HepG2 (cell line): ENCODE data around the gene DCT. TPM values are rescaled to one million over a fixed set of nuclear protein-coding genes. Genes with fewer than 3 reads are reported as not detected.

Source experiments
- ATAC-seq: fragments of 200-7000 bp; cut with Tn5 transposase; 3 replicates; pipeline ENCODE4 v1.9.1; 2020; ENCODE audit warnings: mild to moderate bottlenecking, moderate library complexity
- BruUV-seq: library from RNA; stranded (reverse); fragments of 400-500 nt; replicated peaks from 2 replicates; lab custom pipeline; 2021; lab: Mats Ljungman, UMichigan
- CTCF ChIA-PET: fragments of 300-600 bp; formaldehyde crosslinking; extraction: SDS; loops from one replicate; lab custom pipeline; 2021; ENCODE audit warnings: low total read pairs, inconsistent platforms, low intra/inter-chr PET ratio; lab: Yijun Ruan, JAX
- POLR2A ChIA-PET: fragments of 350-600 bp; sonication (Branson Sonifier 250); formaldehyde crosslinking; loops from one replicate; lab custom pipeline; 2020; ENCODE audit warnings: antibody characterized with exemption, inconsistent platforms; lab: Yijun Ruan, JAX
- DNase-seq: peaks from one replicate; pipeline ENCODE4 v3.0.0-alpha.2; 2015; ENCODE audit warnings: low spot score
- FAIRE-seq: peaks from 3 replicates; lab custom pipeline; 2011; peaks lifted over from hg19 to GRCh38; lab: Jason Lieb, UNC
- H2AFZ ChIP-seq: one replicate; pipeline ENCODE4 v1.6.1; 2011; ENCODE audit warnings: low read length, inconsistent platforms
- H3K27ac ChIP-seq: fragments of 300-600 bp; 3 replicates; pipeline ENCODE4 v1.8.0; 2011; ENCODE audit warnings: mixed run types, mild to moderate bottlenecking, mixed read lengths, low read length, inconsistent platforms; ENCODE audit not compliant: insufficient read depth; ENCODE audit errors: extremely low read length
- H3K27me3 ChIP-seq, 2 experiments: fragments of 200-600 bp in 1 of 2; 2 replicates in 1 of 2; 3 replicates in 1 of 2; pipeline versions ENCODE4 v1.6.0 to v1.8.0; 2011; ENCODE audit warnings: low read length in 2 of 2, mild to moderate bottlenecking in 2 of 2, moderate library complexity in 2 of 2, inconsistent platforms in 1 of 2; ENCODE audit not compliant: insufficient read depth in 2 of 2, control insufficient read depth in 1 of 2
- H3K36me3 ChIP-seq, 2 experiments: fragments of 200-600 bp in 1 of 2; replicated peaks in 1 of 2; 2 replicates in 1 of 2; 3 replicates in 1 of 2; pipeline versions ENCODE4 v1.5.1 to v1.8.0; 2011; ENCODE audit warnings: low read length in 2 of 2, inconsistent platforms in 1 of 2; ENCODE audit not compliant: insufficient read depth in 2 of 2, control insufficient read depth in 1 of 2
- H3K4me1 ChIP-seq: 2 replicates; pipeline ENCODE4 v1.5.1; 2012; ENCODE audit warnings: low read length, inconsistent platforms; ENCODE audit not compliant: insufficient read depth
- H3K4me2 ChIP-seq: 2 replicates; pipeline ENCODE4 v1.6.0; 2011; ENCODE audit warnings: low read depth, low read length, inconsistent platforms
- H3K4me3 ChIP-seq, 3 experiments: fragments of 200-600 bp in 1 of 3; sonication (generic), shearing (Covaris generic) in 1 of 3; replicated peaks in 1 of 3; 2 replicates each; pipeline ENCODE4 v1.5.1; 2011 to 2016; ENCODE audit warnings: low read length in 3 of 3, inconsistent platforms in 2 of 3, low read depth in 2 of 3, mild to moderate bottlenecking in 2 of 3, control low read depth in 1 of 3, mixed read lengths in 1 of 3; ENCODE audit not compliant: insufficient read depth in 1 of 3
- H3K79me2 ChIP-seq: one replicate; pipeline ENCODE4 v1.6.1; 2011; ENCODE audit warnings: low read length, inconsistent platforms; ENCODE audit not compliant: insufficient read depth
- H3K9ac ChIP-seq: 2 replicates; pipeline ENCODE4 v1.6.0; 2011; ENCODE audit warnings: mild to moderate bottlenecking, low read depth, low read length, inconsistent platforms; ENCODE audit not compliant: insufficient read depth
- H3K9me3 ChIP-seq: 2 replicates; pipeline ENCODE4 v1.5.1; 2012; ENCODE audit warnings: mild to moderate bottlenecking, low read length
- H4K20me1 ChIP-seq: 2 replicates; pipeline ENCODE4 v1.6.0; 2011; ENCODE audit warnings: inconsistent platforms, mild to moderate bottlenecking, low read length, moderate library complexity; ENCODE audit not compliant: insufficient read depth
- GATAD1 ChIP-seq: IDR thresholded peaks from 2 replicates; pipeline ENCODE4 v1.6.1; 2016; ENCODE audit warnings: missing genetic modification reagents, missing compliant biosample characterization
- STAT5B ChIP-seq: sonication (generic); formaldehyde crosslinking; IDR thresholded peaks from 2 replicates; pipeline ENCODE4 v1.4.0; 2020; ENCODE audit warnings: missing genetic modification reagents
- U2AF2 ChIP-seq: fragments of 200-400 bp; formaldehyde crosslinking; IDR thresholded peaks from 2 replicates; pipeline ENCODE4 v1.6.1; 2017; ENCODE audit warnings: low read depth, mild to moderate bottlenecking, low read length
- ZNF430 ChIP-seq: sonication (generic); formaldehyde crosslinking; IDR thresholded peaks from 2 replicates; pipeline ENCODE4 v1.9.0; 2021; ENCODE audit warnings: mild to moderate bottlenecking, missing genetic modification reagents
- ZNF460 ChIP-seq: sonication (generic); formaldehyde crosslinking; IDR thresholded peaks from 2 replicates; pipeline ENCODE4 v1.5.1; 2020; ENCODE audit warnings: missing genetic modification reagents, mild to moderate bottlenecking, borderline replicate concordance
- WGBS: methylation state at CpG from one replicate; pipeline ENCODE4 v1.1.6; 2017; ENCODE audit warnings: low lambda C conversion rate; 5-methylcytosine and 5-hydroxymethylcytosine counted together
- in situ Hi-C: cut with HindIII; loops from 2 replicates; pipeline ENCODE4 v1.10.0; 2017; ENCODE audit warnings: low pct_unique_long_range_greater_than_20kb; ENCODE audit not compliant: extremely low pct_ligation_motif_present
- intact Hi-C: fragments of 100-400 bp; cut with micrococcal nuclease; formaldehyde crosslinking; loops from one replicate; pipeline ENCODE4 v1.10.0; 2022; ENCODE audit not compliant: unreplicated experiment
- polyA plus RNA-seq, 8 experiments: library from polyadenylated mRNA; depleted of rRNA in 3 of 8; stranded (reverse) in 7 of 8; unstranded in 1 of 8; fragments of >200 nt; fragmentation: Illumina TruSeq in 4 of 8; extraction: Trizol in 4 of 8; gene quantifications; 2 replicates each; pipeline versions ENCODE4 v1.2.1 to v1.2.3, GENCODE V29; 2011 to 2016; ENCODE audit warnings: low read depth in 4 of 8, missing spikeins in 1 of 8, mixed read lengths in 1 of 8; ENCODE audit not compliant: insufficient read depth in 1 of 8
- total RNA-seq, 5 experiments: library from RNA; depleted of rRNA; stranded (reverse); fragments of >200 nt; fragmentation: Illumina TruSeq; extraction: Trizol; gene quantifications; 2 replicates each; pipeline ENCODE4 v1.2.3, GENCODE V29; 2016; ENCODE audit warnings: low read depth in 1 of 5
- TF ChIP-seq, protein P1 (sequence below), 2 experiments: sonication (generic) in 1 of 2; formaldehyde crosslinking in 1 of 2; IDR thresholded peaks; 2 replicates each; pipeline versions ENCODE4 v1.6.1 to v1.9.0; 2014 to 2022; ENCODE audit warnings: antibody characterized with exemption in 1 of 2, borderline replicate concordance in 1 of 2, inconsistent platforms in 1 of 2, low read depth in 1 of 2, missing genetic modification reagents in 1 of 2
- TF ChIP-seq, protein P2 (sequence below): sonication (generic); formaldehyde crosslinking; IDR thresholded peaks from 2 replicates; pipeline ENCODE4 v1.5.0; 2020; ENCODE audit warnings: missing genetic modification reagents
- TF ChIP-seq, protein P3 (sequence below), 2 experiments: fragments of 450-650 bp in 1 of 2; sonication (generic) in 1 of 2; formaldehyde crosslinking; IDR thresholded peaks; 2 replicates each; pipeline versions ENCODE4 v1.5.0 to v1.8.0; 2020 to 2022; ENCODE audit warnings: mild to moderate bottlenecking in 1 of 2, missing genetic modification reagents in 1 of 2

DCT gene
- total and polyA plus RNA-seq, 2 of the 13 experiments (the other 11 are each of a cell fraction or from before 2014, with no cell fraction given), result not detected

DNA sequence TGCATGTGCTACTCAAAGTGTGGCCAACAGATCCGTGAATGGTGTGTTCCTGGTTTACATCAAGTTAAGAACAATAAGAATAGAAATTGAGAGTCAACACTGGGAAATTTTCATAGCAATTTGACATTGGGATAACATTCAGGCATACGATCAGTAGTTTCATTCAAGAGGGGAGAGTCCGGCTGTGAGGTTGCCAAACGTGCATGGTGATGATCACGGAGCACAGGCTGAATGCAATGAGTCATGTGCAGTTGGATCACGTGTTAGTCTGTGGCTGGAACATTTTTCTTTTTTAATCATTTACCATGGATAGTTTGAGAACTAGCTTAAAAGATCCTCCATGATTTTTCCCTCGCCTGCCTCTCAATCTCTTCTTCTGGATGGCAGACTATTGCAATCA is 2.5 kb upstream of the DCT start (continued):
- TF ChIP-seq ZNF460 (CRISPR knock-in tag) (no peak), STAT5B (CRISPR knock-in tag) (no peak)
- TF ChIP-seq, all 625 proteins: peak for 4

DNA sequence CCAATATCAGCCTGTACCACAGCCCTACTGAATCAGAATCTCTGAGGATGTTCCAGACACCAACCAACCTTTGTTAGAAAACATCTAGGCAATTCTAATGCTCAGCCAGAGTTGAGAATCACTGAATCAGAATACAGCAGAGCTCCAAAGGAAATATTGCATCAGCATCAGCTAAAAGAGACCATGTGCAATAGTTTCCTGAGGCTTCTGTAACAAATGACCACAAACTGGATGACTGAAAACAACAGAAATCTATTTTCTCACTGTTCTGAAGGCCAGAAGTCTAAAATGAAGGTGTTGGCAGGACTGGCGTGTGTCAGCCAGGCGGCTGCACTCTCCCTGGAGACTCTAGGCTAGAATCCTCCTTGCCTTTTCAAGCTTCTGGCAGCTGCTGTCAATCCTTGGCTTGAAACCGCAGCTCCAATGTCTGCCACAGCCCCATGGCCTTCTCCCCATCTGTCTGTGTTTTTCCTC is 1.2 kb upstream of the DCT start:
- WGBS, result 18% methylated on average over 3 of the region's 3 CpGs
- FAIRE-seq, result no peak
- DNase-seq, result no peak
- H3K9me3 ChIP-seq, result no peaks in the 10 kb centered on the region
- no peaks in the 10 kb centered on the region for H3K79me2 ChIP-seq
- no peaks in the 10 kb centered on the region for H4K20me1 ChIP-seq
- CTCF ChIA-PET, result no interaction called here
- in situ Hi-C loops (no loop called here), intact Hi-C loops (no loop called here)
- peaks cover 0 to 10% of the 10 kb centered on the region in 2 experiments; a peak in 2 of 5 replicates for H3K27me3 ChIP-seq
- POLR2A ChIA-PET, result no interaction called here
- no peak overlapping the region for H3K27ac ChIP-seq
- ATAC-seq, result no peak
- no TSS peak for BruUV-seq
- no peak overlapping the region for H3K4me2 ChIP-seq
- no peaks in the 10 kb centered on the region for H3K36me3 ChIP-seq
- no peak for TF ChIP-seq U2AF2
- TF ChIP-seq, protein P1, sequence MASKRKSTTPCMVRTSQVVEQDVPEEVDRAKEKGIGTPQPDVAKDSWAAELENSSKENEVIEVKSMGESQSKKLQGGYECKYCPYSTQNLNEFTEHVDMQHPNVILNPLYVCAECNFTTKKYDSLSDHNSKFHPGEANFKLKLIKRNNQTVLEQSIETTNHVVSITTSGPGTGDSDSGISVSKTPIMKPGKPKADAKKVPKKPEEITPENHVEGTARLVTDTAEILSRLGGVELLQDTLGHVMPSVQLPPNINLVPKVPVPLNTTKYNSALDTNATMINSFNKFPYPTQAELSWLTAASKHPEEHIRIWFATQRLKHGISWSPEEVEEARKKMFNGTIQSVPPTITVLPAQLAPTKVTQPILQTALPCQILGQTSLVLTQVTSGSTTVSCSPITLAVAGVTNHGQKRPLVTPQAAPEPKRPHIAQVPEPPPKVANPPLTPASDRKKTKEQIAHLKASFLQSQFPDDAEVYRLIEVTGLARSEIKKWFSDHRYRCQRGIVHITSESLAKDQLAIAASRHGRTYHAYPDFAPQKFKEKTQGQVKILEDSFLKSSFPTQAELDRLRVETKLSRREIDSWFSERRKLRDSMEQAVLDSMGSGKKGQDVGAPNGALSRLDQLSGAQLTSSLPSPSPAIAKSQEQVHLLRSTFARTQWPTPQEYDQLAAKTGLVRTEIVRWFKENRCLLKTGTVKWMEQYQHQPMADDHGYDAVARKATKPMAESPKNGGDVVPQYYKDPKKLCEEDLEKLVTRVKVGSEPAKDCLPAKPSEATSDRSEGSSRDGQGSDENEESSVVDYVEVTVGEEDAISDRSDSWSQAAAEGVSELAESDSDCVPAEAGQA (IDR thresholded peaks at IDR 0.05; ENCODE audit: low read depth), result no peak
- TF ChIP-seq, protein P1 (CRISPR knock-in tag; IDR thresholded peaks at IDR 0.05; ENCODE audit: borderline replicate concordance), result no peak
- TF ChIP-seq, protein P2, sequence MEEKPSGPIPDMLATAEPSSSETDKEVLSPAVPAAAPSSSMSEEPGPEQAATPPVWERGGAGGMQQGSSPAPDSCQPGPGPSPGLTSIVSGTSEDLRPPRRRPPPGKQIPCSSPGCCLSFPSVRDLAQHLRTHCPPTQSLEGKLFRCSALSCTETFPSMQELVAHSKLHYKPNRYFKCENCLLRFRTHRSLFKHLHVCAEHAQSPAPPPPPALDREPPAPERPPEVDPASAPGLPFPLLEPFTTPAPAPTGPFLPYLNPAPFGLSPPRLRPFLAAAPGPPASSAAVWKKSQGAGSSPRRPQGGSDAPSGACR (CRISPR knock-in tag), result no peak
- TF ChIP-seq, protein P3, sequence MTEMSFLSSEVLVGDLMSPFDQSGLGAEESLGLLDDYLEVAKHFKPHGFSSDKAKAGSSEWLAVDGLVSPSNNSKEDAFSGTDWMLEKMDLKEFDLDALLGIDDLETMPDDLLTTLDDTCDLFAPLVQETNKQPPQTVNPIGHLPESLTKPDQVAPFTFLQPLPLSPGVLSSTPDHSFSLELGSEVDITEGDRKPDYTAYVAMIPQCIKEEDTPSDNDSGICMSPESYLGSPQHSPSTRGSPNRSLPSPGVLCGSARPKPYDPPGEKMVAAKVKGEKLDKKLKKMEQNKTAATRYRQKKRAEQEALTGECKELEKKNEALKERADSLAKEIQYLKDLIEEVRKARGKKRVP (CRISPR knock-in tag; IDR thresholded peaks at IDR 0.05), result 0 out of 4 replicates have a peak, but pooled peaks of 1 of the 2 experiments have one; percentile 18
- no peak for TF ChIP-seq ZNF430
- TF ChIP-seq GATAD1 (CRISPR knock-in tag), result no peak
- H3K9ac ChIP-seq, result no peak overlapping the region
- H3K4me1 ChIP-seq, result no peaks in the 10 kb centered on the region
- no peak overlapping the region for H2AFZ ChIP-seq
- no peak overlapping the region for H3K4me3 ChIP-seq
